ENCODE data around the gene THOC6.

THOC6 gene

DNA sequence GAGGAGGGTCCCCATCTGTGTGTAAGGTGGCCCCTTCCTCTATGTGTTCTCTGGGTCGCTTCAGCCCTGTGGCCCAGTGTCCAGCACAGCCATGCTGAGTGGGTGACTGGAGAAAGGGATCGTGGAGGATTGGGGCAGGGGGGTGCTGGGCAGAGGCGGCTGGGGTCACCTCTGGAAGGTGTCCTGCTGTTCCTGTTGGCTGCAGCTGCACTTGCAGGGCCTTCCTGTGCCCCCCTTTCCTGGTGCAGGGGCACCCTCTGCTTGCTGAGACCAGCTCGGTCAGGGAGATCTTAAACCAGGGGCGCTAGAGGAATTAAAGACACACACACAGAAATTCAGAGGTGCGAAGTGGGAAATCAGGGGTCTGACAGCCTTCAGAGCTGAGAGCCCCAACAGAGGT, 52.7 kb downstream of the THOC6 start:
- peaks cover 80% of the 10 kb centered on the region for H3K4me1 Mint-ChIP-seq
- no peaks in the 10 kb centered on the region for H3K27me3 Mint-ChIP-seq
- H3K4me3 Mint-ChIP-seq = peak overlapping the region; percentile 55
- H3K27ac Mint-ChIP-seq = peak overlapping the region; percentile 84
- peaks cover 5% of the 10 kb centered on the region for H3K36me3 Mint-ChIP-seq
- H3K9me3 Mint-ChIP-seq = no peaks in the 10 kb centered on the region

Measured in activated naive CD4-positive, alpha-beta T cell treated with anti-CD3 and anti-CD28 coated beads, Interleukin-2, amount 50 U/mL, for 24 hours (primary cell).